Astrocyte (in vitro differentiated cells and primary cell): ENCODE measurements around the gene SUPT6H.

Experiments
- EZH2 ChIP-seq: IDR thresholded peaks from 2 replicates; pipeline ENCODE4 v1.6.1; 2012; ENCODE audit warnings: mild to moderate bottlenecking, low read length, inconsistent platforms; ENCODE audit not compliant: insufficient read depth
- TF ChIP-seq, protein P1 (sequence below): IDR thresholded peaks from 2 replicates; pipeline ENCODE4 v1.5.1; 2011; ENCODE audit warnings: low read depth, mild to moderate bottlenecking, inconsistent platforms, low read length, moderate library complexity; ENCODE audit not compliant: insufficient read depth

DNA sequence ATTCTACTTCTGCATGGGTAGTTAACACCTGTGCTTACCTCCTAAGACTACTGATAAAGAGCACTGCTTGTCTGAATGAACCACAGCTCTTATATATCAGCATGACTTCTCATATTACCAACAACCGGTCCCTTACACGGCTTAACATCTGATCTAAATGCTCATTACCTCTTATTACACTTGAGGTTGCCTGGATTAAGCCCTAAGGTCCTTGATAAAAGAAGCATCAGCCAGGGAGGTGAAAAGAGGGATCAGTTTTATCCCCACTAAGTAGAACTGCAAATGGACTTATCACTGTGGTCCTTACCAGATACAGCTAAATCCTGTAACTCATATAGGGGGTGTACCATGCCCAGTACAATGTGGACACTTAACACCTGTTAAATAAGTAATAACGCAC is 39.8 kb upstream of the SUPT6H start:
- TF ChIP-seq, protein P1, sequence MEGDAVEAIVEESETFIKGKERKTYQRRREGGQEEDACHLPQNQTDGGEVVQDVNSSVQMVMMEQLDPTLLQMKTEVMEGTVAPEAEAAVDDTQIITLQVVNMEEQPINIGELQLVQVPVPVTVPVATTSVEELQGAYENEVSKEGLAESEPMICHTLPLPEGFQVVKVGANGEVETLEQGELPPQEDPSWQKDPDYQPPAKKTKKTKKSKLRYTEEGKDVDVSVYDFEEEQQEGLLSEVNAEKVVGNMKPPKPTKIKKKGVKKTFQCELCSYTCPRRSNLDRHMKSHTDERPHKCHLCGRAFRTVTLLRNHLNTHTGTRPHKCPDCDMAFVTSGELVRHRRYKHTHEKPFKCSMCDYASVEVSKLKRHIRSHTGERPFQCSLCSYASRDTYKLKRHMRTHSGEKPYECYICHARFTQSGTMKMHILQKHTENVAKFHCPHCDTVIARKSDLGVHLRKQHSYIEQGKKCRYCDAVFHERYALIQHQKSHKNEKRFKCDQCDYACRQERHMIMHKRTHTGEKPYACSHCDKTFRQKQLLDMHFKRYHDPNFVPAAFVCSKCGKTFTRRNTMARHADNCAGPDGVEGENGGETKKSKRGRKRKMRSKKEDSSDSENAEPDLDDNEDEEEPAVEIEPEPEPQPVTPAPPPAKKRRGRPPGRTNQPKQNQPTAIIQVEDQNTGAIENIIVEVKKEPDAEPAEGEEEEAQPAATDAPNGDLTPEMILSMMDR, result no peak
- no peak for TF ChIP-seq EZH2
